NCI-H69 (cell line): Measurements from ENCODE around the gene TCP10L.
A peak's percentile ranks its signal among the peaks of the same experiment; 100 is the strongest.
"Not testable (repeated sequence)": the region's sequence is repeated elsewhere in the genome, so short reads cannot be mapped to it uniquely, and the experiment has no call there.

Experiments
- DNase-seq: peaks from one replicate; lab custom pipeline; 2025; lab: John Stamatoyannopoulos, UW

TCP10L gene

GRCh38 chr21:32585970-32586369, 647 bp upstream of the TCP10L start:
- no peak for DNase-seq

- no peak for DNase-seq
Observed at GRCh38 chr21:32584472-32584871, 851 bp downstream of the TCP10L start.

GRCh38 chr21:32581732-32582131, 3.6 kb downstream of the TCP10L start:
- no peak for DNase-seq

GRCh38 chr21:32580949-32581348, 4.4 kb downstream of the TCP10L start:
- no peak for DNase-seq

GRCh38 chr21:32578107-32578691, 7.1 kb downstream of the TCP10L start:
- peak; percentile 65 for DNase-seq

- no peak for DNase-seq
Observed at GRCh38 chr21:32576011-32576410, 9.3 kb downstream of the TCP10L start.

GRCh38 chr21:32574946-32575925, 10.1 kb downstream of the TCP10L start:
- DNase-seq: peak; percentile 24

GRCh38 chr21:32572574-32573420, 12.5 kb downstream of the TCP10L start:
- DNase-seq: peak; percentile 90

GRCh38 chr21:32570456-32570855, 14.9 kb downstream of the TCP10L start:
- no peak for DNase-seq

GRCh38 chr21:32569261-32570230, 15.8 kb downstream of the TCP10L start:
- peak; percentile 89 for DNase-seq

- no peak for DNase-seq
Observed at GRCh38 chr21:32567626-32568025, 17.7 kb downstream of the TCP10L start.

- no peak for DNase-seq
Observed at GRCh38 chr21:32566741-32567389, 18.5 kb downstream of the TCP10L start.

GRCh38 chr21:32565856-32566465, 19.4 kb downstream of the TCP10L start:
- no peak for DNase-seq

- DNase-seq: no peak
Observed at GRCh38 chr21:32562915-32563314, 22.4 kb downstream of the TCP10L start.

- no peak for DNase-seq
Observed at GRCh38 chr21:32562426-32562825, 22.9 kb downstream of the TCP10L start.

GRCh38 chr21:32561476-32561875, 23.8 kb downstream of the TCP10L start:
- not testable (repeated sequence) for DNase-seq

GRCh38 chr21:32560896-32561295, 24.4 kb downstream of the TCP10L start:
- no peak for DNase-seq

- DNase-seq: no peak
Observed at GRCh38 chr21:32559006-32559610, 26.2 kb downstream of the TCP10L start.

- no peak for DNase-seq
Observed at GRCh38 chr21:32558106-32558505, 27.2 kb downstream of the TCP10L start.
